ENCODE results near the gene KSR2. TPM values are rescaled to one million over a fixed set of nuclear protein-coding genes. Genes with fewer than 3 reads are reported as not detected.

The KSR2 gene
- total RNA-seq, 1 experiment from 2014 or later: 0.02 TPM

DNA sequence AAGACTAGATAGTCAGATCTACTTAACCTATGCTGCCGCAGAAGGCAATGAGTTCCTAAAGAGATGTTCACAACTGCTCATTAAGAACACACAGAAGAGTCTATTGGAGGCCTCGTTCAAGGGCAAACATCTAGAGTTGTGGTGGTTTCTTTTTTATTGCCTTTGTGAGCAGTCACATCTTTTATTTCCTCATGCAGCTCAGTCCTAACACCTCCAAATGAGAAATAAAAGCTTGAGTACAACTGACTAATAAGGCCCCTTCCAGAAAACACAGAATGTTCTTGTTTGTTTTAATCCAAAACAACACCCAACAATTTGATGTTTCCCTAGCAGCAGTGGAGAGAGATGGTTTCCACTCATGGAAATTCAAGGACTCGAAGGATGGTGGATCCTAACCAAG is 483.9 kb downstream of the KSR2 start:
- no peak overlapping the region for H3K27ac Mint-ChIP-seq (ENCODE audit: low read depth, unreplicated experiment)
- DNase-seq (ENCODE audit: unreplicated experiment): no peak
- intact Hi-C loops (cut with micrococcal nuclease): no loop called here
- TF ChIP-seq, protein P1, sequence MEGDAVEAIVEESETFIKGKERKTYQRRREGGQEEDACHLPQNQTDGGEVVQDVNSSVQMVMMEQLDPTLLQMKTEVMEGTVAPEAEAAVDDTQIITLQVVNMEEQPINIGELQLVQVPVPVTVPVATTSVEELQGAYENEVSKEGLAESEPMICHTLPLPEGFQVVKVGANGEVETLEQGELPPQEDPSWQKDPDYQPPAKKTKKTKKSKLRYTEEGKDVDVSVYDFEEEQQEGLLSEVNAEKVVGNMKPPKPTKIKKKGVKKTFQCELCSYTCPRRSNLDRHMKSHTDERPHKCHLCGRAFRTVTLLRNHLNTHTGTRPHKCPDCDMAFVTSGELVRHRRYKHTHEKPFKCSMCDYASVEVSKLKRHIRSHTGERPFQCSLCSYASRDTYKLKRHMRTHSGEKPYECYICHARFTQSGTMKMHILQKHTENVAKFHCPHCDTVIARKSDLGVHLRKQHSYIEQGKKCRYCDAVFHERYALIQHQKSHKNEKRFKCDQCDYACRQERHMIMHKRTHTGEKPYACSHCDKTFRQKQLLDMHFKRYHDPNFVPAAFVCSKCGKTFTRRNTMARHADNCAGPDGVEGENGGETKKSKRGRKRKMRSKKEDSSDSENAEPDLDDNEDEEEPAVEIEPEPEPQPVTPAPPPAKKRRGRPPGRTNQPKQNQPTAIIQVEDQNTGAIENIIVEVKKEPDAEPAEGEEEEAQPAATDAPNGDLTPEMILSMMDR (IDR thresholded peaks at IDR 0.05; ENCODE audit: unreplicated experiment): no peak
- no TSS peak for BruUV-seq (replicated peaks)
- H3K4me1 Mint-ChIP-seq (ENCODE audit: insufficient read depth, unreplicated experiment): peaks cover 6% of the 10 kb centered on the region
- H3K4me3 Mint-ChIP-seq (ENCODE audit: unreplicated experiment): no peak overlapping the region
- ChIA-PET POLR2A (no interaction called here), CTCF (interaction anchor here (0.6 kb wide), 1 partner anchor 37 kb away, joined by 3 read pairs; no protein-coding TSS in a partner anchor)
- H3K36me3 Mint-ChIP-seq (ENCODE audit: insufficient read depth, unreplicated experiment): no peaks in the 10 kb centered on the region
- peaks cover 9% of the 10 kb centered on the region for H3K9me3 Mint-ChIP-seq (ENCODE audit: unreplicated experiment)
- H3K27me3 Mint-ChIP-seq (ENCODE audit: insufficient read depth, unreplicated experiment): no peaks in the 10 kb centered on the region

DNA sequence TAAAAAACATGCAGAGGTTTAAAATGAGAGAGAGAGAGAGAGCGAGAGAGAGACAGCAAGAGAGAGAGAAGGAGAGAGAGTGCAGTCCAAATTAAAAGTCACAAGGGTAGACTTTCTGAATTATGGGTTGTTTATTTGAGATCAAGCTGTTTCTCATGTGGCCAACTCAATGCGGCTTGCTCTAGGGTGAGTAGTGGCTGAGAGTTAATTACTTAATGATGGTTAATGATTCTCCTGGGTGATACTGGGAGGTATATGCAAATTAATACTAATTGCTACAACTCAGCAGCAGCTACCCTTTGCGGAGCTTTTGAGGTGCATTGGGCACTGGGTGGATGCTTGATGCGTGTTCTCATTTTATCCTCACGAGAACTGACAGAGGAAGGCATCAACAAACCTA is 485.3 kb downstream of the KSR2 start:
- Mint-ChIP-seq H3K36me3 (ENCODE audit: insufficient read depth, unreplicated experiment) (no peaks in the 10 kb centered on the region), H3K9me3 (ENCODE audit: unreplicated experiment) (peaks cover 9% of the 10 kb centered on the region), H3K4me3 (ENCODE audit: unreplicated experiment) (no peak overlapping the region), H3K27me3 (ENCODE audit: insufficient read depth, unreplicated experiment) (no peaks in the 10 kb centered on the region), H3K4me1 (ENCODE audit: insufficient read depth, unreplicated experiment) (peaks cover 6% of the 10 kb centered on the region), H3K27ac (ENCODE audit: low read depth, unreplicated experiment) (no peak overlapping the region)
- intact Hi-C loops (cut with micrococcal nuclease): no loop called here
- ChIA-PET CTCF (interaction anchor here (0.6 to 0.7 kb wide), 2 partner anchors 16 to 246 kb away, joined by 3 to 4 read pairs; no protein-coding TSS in a partner anchor), POLR2A (interaction anchor here (0.6 kb wide), 1 partner anchor 294 kb away, joined by 4 read pairs; no protein-coding TSS in a partner anchor)
- no peak for DNase-seq (ENCODE audit: unreplicated experiment)
- TF ChIP-seq, protein P1 (IDR thresholded peaks at IDR 0.05; ENCODE audit: unreplicated experiment): no peak
- BruUV-seq (replicated peaks): no TSS peak

DNA sequence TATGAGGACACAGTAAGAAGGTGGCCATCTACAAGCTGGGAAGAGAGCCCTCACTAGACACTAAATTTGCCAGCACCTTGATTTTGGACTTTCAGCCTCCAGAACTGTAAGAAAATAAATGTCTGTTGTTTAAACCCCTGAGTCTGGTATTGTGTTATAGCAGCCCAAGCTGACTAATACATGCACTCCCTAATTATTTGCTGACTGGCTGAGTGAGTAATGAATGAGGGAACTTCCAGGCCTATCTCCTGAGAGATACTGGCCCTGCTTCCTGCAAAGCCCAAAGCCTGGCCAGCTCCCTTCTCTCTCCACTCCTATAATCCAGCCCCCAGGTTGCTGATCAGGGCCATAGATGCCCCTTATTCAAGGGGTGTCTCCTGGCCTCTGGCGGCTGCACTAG is 487.3 kb downstream of the KSR2 start:
- Mint-ChIP-seq H3K27me3 (ENCODE audit: insufficient read depth, unreplicated experiment) (no peaks in the 10 kb centered on the region), H3K4me1 (ENCODE audit: insufficient read depth, unreplicated experiment) (no peaks in the 10 kb centered on the region), H3K4me3 (ENCODE audit: unreplicated experiment) (no peak overlapping the region), H3K36me3 (ENCODE audit: insufficient read depth, unreplicated experiment) (no peaks in the 10 kb centered on the region), H3K27ac (ENCODE audit: low read depth, unreplicated experiment) (no peak overlapping the region), H3K9me3 (ENCODE audit: unreplicated experiment) (peaks cover 9% of the 10 kb centered on the region)
- no peak for DNase-seq (ENCODE audit: unreplicated experiment)
- no TSS peak for BruUV-seq (replicated peaks)
- intact Hi-C loops (cut with micrococcal nuclease): no loop called here
- ChIA-PET POLR2A (no interaction called here), CTCF (interaction anchor here (0.9 kb wide), 1 partner anchor 356 kb away, joined by 3 read pairs; no protein-coding TSS in a partner anchor)
- TF ChIP-seq, protein P1 (IDR thresholded peaks at IDR 0.05; ENCODE audit: unreplicated experiment): no peak

DNA sequence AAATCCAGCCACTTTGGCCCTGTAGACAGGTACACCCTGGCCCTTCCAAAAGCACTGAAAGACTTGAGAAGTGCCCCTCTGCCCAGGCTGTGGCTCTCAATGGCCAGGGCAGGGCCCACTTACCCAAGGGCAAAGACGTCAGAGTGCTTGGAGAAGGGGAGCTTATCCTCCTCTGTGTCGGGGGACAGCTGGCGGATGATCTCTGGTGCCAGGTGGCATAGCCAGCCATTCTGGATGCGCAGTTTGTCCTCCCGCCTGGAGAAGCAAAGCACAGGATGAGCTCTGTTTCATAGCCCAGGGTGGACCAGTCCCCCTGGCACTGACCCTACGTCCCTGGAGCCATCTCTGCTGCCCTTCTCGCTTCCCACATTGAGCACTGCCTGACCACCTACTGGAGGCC is 492.4 kb downstream of the KSR2 start:
- H3K36me3 Mint-ChIP-seq (ENCODE audit: insufficient read depth, unreplicated experiment): no peaks in the 10 kb centered on the region
- no peaks in the 10 kb centered on the region for H3K4me1 Mint-ChIP-seq (ENCODE audit: insufficient read depth, unreplicated experiment)
- POLR2A ChIA-PET: no interaction called here
- no peak overlapping the region for H3K4me3 Mint-ChIP-seq (ENCODE audit: unreplicated experiment)
- TF ChIP-seq, protein P1 (IDR thresholded peaks at IDR 0.05; ENCODE audit: unreplicated experiment): no peak
- DNase-seq (ENCODE audit: unreplicated experiment): no peak
- BruUV-seq (replicated peaks): no TSS peak
- H3K27ac Mint-ChIP-seq (ENCODE audit: low read depth, unreplicated experiment): no peak overlapping the region
- peaks cover 10% of the 10 kb centered on the region for H3K9me3 Mint-ChIP-seq (ENCODE audit: unreplicated experiment)
- CTCF ChIA-PET: no interaction called here
- no peaks in the 10 kb centered on the region for H3K27me3 Mint-ChIP-seq (ENCODE audit: insufficient read depth, unreplicated experiment)
- intact Hi-C loops (cut with micrococcal nuclease): no loop called here

Data from MCF 10A (cell line).